ENCODE data around the gene EIF4E2.

GRCh38 chr2:232502511-232502910 lies 48.0 kb upstream of the EIF4E2 start:
- TF ChIP-seq, protein P1, sequence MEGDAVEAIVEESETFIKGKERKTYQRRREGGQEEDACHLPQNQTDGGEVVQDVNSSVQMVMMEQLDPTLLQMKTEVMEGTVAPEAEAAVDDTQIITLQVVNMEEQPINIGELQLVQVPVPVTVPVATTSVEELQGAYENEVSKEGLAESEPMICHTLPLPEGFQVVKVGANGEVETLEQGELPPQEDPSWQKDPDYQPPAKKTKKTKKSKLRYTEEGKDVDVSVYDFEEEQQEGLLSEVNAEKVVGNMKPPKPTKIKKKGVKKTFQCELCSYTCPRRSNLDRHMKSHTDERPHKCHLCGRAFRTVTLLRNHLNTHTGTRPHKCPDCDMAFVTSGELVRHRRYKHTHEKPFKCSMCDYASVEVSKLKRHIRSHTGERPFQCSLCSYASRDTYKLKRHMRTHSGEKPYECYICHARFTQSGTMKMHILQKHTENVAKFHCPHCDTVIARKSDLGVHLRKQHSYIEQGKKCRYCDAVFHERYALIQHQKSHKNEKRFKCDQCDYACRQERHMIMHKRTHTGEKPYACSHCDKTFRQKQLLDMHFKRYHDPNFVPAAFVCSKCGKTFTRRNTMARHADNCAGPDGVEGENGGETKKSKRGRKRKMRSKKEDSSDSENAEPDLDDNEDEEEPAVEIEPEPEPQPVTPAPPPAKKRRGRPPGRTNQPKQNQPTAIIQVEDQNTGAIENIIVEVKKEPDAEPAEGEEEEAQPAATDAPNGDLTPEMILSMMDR (IDR thresholded peaks at IDR 0.05) = no peak
- TF ChIP-seq POLR2A (IDR thresholded peaks at IDR 0.05) = no peak
- TF ChIP-seq EP300 (IDR thresholded peaks at IDR 0.05) = no peak

Data from upper lobe of left lung (tissue), 4 donors.